SHP77 (cell line): ENCODE data around the gene TM2D3.

ENCODE experiments used
- DNase-seq, 2 experiments: peaks; one replicate each; lab custom pipeline; 2025; lab: John Stamatoyannopoulos, UW

The TM2D3 gene

DNA sequence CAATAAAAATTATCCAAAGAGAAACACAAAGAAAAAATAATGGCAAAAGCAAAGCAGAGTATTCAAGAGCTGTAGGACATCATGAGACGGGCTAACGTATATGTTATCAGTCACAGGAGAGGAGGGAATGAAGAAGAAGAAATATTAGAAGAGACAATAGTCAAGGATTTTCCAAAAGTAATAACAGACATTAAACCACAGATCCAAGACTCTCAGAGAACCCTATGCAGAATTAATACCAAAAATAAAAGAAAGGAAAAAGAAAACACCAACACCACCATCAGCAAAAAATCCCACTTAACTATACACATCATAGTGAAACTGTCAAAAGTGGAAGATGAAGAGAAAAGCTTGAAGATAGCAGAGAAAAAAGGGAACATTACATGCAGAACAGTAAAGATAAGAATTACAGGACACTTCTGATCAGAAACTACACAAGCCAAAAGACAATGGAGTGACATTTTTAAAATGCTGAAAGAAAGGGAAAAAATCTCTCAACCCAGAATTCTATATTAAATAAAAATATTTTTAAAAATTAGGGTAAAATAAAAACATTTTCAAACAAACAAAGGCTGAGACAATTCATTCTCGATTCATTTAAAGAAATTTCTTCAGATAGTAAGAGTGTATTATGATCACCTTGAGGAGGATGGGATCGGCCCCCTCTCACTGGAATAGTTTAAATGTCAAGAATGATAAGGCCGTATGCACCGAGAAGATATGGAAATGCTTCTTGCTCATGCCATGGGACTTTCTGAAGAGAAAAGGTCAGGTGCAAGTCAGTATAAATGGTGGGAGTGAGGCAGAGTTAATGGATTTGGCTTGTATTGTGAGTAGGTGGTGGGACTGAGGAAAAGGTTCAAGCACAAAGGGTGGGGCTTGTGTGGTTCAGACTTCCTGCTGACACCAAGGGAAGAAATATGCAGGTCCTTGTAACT is 28.5 kb downstream of the TM2D3 start:
- no peak for DNase-seq

DNA sequence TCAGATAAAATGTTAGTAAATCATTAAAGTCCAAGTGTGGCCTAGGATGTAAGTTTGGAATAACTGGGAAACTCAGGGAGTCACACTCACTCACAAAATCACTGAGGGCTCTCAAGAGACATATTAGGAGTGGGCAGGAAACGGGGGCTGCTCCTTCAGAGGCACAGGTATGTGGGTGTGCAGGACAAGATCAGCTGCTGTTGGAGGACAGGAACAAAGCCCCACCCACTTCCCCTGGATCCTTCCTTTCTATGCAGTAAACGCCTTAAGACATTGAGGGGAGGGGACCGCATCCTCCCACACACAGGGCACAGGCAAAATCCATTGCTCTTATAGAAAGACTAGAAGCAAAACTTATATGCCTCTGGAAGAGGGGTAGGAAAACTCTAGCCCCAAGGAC is 30.2 kb downstream of the TM2D3 start:
- no peak for DNase-seq

DNA sequence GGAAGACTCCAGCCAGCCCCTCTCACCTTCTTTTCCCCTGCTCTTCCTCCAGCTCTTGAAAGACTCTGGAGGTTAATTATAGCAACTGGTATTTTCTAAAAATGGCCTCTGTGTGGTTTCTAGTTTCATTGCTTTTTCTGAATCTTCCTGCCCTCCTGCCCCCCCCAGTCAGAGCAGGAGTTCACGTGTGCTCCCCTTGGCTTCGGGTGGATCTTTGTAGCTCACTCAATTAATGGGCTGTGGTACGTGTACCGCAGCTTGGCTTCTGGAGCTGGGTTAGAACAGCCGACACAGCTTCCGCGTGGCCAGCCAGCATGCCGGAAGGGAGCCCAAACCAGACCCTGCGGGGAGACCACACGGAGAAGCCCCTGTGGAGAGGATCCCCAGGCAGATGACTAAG is 31.5 kb downstream of the TM2D3 start:
- no peak for DNase-seq

DNA sequence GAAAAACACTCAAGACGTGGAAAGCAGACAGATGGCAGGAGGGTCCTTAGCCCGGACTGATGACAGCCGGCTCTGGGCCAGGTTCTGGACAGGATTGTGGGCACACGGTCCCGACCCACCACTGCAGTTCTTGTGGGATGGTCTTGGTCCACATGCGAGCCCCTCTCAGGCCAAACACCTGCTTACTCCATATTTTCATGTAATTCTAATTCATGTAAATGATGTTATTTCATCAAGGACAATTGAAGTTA is 32.6 kb downstream of the TM2D3 start:
- DNase-seq: no peak

DNA sequence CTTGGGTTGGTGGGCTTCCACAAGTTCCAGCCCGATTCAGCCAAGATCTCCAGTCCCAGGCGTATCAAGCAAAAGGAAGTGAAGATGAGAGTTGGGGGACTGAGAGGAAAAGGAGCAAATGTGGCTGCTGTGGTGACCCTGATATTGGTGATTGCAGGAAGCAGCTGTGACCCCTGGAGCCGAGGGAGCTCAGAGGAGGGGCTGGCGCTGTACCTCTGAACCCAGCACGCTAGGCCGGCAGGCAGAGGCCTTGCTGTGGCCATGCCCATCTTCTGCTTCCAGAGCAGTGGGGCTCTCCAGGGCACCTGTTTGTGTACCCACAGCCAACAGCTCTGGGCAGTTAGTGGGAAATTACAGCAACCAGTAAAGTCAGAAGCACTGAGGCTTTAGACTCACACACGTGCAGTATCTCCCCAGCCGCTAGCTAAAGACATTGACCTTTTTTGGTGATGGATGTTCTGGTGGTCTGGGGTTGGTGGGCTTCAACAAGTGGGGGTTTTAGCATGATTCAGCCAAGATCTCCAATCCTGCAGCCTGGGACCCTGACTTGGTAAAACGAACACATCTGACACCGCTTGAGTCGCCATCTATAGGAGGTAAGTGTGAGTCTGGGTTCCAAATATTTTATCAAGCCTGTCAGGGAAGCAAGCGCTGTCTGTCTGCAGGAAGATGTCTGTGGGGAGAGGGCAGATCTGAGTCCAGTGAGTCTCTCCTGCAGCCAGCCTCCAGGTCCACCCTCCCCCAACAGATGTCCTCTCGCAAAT is 33.1 kb downstream of the TM2D3 start:
- DNase-seq: no peak

DNA sequence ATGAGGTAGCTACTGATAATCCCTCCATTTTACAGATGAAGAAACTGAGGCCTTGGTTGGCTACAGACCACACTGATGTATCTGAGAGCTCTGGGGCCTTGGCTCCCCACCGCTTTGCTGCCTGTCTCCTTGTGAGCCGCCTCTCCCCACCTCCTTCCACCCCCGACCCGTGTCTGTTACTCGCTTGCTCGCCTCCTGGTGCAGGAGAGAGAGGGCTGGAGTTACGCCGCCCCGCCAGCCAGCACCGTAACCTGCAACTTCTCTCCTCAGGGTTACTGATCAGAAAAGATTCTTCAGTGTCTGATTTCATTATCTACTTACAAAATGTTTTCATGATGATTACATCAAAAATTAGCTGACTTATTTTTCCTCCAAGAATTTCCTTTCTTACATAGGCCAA is 34.1 kb downstream of the TM2D3 start:
- DNase-seq: no peak

DNA sequence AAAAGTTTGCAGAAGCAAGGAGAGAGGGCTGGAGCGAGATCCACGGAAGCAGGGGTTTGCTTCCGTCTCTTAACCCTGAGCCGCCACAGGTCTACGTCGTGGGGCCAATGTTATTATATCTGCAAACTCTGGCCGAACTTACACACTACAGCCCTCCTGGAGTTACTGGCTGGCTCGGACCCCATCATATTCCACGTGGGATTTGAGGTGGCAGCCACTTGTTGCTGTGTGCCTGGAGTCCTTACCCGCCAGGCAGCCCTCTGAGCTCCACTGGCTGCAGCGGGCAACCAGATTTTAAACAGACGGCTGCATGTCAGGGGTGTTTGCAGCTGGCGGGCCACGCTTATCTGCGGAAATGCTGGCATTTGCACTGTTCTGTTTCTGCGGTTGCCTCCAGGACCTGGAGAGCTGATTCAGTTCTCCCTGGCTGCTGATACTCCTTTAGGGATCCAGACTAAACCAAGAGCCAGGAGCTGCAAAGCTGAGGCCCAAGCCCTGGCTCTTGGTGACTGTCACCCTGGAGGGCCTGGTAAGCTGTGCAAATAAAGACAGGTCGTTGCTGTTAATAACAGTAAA is 34.7 kb downstream of the TM2D3 start:
- no peak for DNase-seq

DNA sequence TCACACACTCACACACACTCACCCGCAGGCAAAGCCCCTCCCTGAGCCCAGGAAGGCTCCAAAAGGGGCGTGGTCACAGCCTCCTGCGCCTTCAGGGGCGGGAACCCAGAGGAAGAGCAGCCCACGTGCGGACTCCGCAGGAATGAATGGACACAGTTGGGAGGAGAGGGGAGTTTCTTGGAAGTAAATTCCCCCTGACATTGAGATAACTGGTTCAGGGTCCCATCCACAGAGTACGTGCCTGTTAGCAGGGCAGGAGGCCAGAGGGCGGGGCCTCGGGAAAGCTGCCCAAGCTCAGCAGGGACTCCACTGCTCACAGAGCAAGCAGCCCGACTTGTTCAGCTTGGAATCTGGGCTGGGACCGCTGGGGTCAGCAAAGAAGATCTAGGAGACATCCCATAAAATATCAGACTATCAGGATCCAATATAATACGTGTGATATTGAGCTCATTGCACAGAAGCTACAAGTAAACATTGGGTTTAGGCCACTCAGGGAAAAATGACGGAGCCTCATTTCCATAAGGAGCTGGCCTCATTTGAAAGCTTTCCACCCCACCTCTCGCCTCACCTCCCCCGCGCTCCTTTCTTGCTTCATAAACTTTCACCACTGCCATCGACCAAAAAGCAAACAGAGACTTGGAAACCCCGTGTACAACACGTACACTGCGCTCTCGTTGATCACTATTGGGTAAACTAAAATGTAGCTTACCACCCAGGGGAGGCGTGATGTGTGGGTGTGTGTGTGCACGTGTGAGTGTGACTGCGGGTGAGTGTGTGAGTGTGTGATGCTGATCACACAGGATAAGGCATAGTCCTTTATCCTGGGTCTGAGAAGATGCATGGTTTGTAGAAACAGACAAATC is 36.0 kb downstream of the TM2D3 start:
- DNase-seq: no peak

DNA sequence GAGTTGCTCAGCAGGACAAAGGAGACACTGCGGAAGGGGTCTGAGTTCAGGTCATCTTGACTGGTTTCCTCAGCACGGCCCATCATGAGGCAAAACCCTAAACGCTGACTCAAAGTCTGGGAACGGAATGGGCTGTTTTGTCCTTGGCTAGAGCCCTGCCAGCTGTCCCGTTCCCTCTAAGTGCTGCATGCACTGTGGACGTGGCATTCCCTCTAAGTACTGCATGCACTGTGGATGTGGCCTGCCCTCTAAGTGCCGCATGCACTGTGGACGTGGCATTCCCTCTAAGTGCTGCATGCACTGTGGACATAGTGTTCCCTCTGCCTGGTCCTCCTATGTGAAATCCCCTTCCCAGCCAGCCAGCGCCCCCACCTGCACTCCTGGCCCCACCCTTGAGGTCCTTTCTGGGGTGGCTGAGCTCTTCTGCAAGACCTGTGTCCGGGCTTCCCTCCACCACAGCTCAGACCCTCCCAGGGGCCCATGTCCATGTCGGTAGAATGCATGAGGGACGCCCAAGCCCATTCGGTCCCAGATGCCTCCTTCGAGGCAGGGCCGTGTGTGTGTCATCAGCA is 36.7 kb downstream of the TM2D3 start:
- DNase-seq: no peak

DNA sequence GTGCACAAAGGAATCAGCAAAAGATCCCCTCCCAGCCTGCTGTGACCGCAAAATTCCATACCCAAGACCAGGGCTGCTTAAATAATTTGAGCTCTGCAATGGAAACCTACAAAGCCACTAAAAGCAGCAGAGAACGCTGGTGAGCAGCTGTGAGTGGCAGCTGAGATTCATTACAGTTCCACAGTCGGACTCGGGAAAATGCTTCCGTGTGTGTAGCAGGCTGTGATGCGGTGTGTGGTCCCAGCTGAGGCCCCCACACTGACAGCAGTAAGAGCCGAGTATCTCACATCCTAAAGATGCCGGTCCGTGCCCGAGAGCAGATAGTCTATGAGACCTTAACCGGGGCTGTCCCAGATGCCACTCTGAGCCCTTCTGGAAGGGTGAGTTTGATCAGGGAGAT is 37.4 kb downstream of the TM2D3 start:
- no peak for DNase-seq

DNA sequence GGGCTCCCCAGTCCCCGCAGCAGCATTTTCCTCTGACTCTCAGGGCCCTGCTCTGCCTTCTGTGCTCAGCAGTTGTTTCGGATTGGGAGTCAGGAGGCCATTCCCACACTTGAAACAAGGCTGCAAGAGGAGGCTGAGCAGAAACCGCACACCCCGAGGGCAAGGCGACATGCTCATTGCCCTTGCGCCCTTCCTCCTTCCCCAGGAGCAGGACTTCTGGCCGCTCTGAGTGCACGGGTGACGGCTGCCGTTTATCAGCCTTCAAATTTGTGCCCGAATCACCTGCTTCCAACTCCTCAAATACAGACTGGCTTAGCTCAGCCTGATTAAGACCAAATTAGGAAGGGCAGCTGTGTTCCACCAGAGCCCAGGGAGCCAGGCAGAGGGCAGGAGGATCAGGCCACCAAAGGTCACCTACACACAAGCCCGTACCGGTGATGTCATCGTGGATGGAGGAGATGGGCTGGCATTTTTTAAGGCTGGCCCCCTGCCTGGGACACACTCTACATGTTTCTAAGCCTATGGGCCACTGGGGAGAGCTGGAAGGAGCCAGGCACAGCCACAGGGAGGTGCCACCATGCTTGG is 38.1 kb downstream of the TM2D3 start:
- DNase-seq: no peak

DNA sequence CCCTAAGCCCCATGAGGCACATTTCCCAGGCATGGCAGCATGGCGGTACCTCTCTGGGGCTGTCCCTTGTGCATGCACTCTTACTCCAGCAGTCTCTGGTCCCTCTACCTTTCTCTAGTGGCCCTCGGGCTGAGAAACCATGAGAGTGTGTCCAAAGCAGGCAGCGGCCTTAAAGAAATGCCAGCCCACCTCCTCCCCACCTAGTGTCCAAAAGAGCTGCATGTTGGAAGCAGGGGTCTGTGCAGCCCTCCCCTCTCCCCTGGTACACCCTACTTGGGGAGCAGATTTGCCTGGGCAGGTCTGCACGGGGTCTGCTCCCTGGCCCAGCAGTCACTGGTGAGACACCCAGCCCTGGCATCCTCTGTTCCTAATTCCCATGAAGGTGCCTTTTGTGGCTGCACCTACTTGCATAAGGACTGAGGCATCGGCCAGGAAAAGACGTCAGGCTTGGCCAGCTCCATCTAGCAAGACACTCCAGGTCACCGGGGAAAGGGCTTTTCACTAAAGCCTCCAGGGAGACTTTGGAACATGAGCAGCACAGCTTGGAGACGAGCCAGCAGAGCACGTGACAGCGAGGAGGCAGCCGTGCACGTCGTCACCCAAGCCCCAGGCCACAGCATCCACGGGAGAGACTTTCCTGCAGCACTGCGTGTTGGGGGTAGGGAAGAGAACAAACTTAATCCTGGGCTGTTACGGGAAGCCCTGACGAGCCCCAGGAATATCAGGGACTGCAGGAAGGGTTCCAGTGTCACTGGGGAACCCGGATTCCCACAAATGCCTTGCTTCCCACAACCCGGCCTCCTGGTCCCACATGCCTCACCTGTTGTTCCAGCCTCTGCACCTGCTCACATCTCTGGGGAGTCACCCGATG is 38.8 kb downstream of the TM2D3 start:
- DNase-seq: peak; percentile 36 to 45

DNA sequence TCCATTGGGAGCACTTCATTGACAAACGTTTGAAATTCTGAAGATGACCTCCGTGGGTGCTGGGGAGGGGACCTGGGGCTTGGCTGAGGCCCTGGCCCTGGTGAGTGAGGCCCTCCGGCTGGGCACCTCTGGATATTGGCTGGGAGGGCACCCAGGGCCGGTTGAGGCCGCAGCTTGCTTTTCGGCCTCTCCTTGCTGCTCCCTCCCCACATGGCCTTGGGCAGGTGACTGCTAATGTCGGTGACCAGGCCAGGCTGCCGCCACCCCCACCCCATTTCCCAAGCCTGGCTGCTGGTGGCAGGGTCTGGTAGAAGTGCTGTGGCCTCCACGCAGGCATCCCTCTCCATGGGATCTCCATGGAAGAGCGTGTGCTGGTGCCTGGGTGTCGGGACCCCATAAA is 39.5 kb downstream of the TM2D3 start:
- DNase-seq: no peak

DNA sequence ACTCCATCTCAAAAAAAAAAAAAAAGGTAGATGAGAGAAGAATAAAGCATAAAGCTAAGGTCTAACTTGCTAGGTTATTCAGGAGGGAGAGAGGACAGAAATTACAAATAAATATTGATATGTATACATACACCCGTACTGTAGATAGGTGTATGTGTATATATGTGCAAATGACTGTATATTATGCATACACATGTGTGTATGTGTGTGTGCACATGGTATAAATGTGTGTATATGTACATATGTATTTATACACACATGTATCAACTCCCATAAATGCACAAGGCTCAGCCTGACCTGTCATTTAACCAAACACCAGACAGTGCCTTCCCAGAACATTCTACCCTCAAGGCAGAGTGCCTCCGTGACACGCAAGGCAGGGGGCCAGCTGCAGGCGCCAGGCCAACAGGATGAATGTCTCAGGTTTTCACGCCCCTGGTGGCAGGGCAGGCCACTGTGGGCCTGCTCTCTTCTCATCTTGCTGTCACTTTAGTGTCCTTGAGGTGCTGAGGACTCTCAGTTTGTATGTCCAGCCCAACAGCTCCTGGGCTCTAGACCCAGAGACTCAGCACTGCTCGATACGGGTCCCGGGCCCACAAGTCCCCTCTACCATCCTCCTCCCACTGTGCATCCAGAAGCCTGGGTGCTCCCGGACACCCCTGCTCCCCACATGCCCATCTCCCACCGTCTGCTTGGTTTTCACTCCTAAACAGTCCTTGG is 40.4 kb downstream of the TM2D3 start:
- no peak for DNase-seq

DNA sequence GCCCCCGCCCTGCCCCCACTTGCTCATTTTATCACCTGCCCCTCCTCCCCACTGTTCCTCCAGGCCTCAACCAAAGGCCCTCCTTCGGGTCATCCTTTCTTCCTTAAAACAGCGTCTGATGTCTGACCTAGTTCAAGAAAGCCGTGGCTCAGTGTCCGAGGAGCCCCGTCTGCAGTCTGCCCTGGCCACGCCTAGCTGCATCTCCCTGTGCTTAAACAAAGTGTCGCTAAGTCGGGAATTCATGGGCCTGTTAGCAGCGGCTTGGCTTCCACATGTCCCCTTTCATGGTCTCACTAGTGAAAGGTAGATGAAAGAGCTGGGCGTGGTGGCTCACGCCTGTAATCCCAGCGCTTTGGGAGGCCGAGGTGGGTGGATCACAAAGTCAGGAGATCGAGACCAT is 41.2 kb downstream of the TM2D3 start:
- DNase-seq: no peak

DNA sequence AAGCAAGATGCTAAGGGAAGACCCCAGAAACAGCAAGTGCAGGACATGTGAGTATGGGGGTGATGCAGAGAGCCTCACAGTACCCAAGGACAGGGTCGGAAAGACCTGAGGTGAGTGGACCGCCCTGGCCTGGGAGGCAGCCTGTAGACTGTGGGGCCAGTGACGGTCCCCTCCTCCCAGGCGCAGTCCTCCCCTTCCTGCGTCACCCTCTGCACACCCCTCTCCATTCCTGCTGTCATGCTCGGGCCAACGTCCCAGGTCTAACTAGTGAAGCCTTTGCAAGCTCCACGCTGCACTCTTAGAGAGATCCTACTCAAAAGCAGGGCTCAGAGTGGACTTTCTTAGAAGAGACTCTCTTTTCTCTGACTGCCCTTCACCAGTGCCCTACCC is 41.6 kb downstream of the TM2D3 start:
- DNase-seq: no peak

DNA sequence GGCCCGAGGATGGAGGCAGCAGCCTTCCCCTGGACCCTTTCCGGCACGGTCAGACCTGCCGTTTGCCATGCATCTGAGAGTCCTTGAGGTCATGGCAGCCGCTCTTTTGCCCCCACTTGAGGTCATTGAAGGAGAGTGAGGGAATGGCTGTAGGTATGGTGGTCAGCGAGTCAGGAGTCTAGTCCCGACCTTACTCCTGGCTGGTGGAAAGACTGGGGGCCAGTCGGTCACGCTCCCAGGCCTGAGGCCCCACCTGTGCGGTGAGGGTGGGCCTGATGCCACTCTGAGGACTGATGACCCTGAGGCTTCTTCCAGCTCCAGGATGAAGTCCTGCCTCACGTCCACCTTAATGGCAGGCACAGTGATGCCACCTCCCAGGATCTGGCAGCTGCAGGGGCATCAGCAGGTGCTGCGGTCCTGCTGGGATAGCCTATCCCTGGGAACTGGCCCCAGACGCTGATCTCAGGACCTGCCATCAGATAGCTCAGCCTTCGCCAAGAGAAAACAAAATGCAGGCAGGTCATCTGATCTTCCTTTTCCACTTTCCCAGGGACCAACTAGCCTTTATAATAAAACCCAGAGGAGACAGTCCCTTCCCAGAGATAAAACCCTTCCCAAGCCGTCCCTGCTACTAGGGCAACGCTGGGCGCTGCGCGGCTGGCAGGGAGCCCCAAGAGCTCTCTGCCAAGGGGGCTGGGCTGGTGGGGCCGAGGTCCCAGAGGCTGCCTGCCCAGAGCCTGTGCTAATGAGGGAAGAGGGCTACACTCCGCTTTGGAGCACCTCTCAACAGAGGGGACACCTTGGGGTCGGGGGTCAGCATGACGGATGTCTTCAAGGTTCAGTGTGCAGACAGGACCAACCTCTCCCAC is 42.2 kb downstream of the TM2D3 start:
- DNase-seq: no peak

DNA sequence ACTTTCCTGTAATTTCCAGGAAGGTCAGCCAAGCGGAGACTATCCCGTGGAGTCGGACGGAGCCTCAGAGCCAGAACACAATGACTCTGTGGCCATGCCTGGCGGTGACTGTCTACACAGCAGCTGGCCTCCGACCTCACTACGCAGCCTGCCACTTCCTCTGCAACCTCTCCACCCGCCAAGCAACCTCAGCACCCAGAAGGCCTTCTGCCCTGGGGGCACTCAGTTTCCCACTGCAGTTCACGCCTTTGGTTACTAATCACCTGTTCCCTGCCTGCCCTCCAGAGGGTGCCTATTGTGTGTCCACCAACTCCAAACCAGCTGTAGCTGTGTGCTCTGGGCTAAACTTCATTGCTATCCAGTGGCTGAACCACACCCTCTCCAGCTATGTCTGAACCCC is 44.0 kb downstream of the TM2D3 start:
- no peak for DNase-seq

DNA sequence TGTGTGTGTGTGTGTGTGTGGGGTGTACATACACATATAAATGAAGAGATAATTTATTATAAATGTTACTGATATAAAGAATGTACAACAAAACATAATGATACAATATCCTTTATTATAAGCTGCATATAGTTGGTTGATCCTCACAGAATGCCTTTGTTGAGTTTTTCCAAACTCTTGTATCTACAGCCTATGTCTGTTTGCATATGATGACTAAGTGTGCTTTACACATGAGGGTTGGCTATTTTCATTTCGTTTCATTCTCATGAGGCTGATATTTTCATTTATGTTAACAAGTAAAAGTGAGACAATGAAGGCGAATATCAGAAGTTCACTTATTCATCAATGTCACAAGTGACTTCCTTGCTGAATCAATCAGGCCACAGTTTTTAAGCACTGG is 45.1 kb downstream of the TM2D3 start:
- no peak for DNase-seq
